K562 (cell line): ENCODE results near the gene GMEB2. TPM values are rescaled to one million over a fixed set of nuclear protein-coding genes. Genes with fewer than 3 reads are reported as not detected.

Experiments
- BHLHE40 ChIP-seq: IDR thresholded peaks from 2 replicates; pipeline ENCODE4 v1.6.1; 2011; ENCODE audit warnings: low read length, improper control_type of control experiment
- BRD9 ChIP-seq: fragments of 450-650 bp; IDR thresholded peaks from 2 replicates; pipeline ENCODE4 v1.6.1; 2018; ENCODE audit warnings: low read depth; ENCODE audit not compliant: partially characterized antibody
- CBX8 ChIP-seq: fragments of 200-600 bp; sonication (generic); IDR thresholded peaks from 2 replicates; pipeline ENCODE4 v1.6.1; 2012; ENCODE audit warnings: borderline replicate concordance, mixed run types, low read depth, mild to moderate bottlenecking, moderate library complexity, mixed read lengths, low read length, control low read depth, inconsistent platforms; ENCODE audit not compliant: poor library complexity, severe bottlenecking; ENCODE audit errors: extremely low read depth
- EP400 ChIP-seq: fragments of 450-650 bp; IDR thresholded peaks from 2 replicates; pipeline ENCODE4 v1.6.1; 2017; ENCODE audit warnings: antibody characterized with exemption, mild to moderate bottlenecking, moderate library complexity
- GTF2E2 ChIP-seq: fragments of 200-800 bp; sonication (Bioruptor generic); IDR thresholded peaks from 2 replicates; pipeline ENCODE4 v1.6.1; 2016; ENCODE audit warnings: missing genetic modification characterization, missing compliant biosample characterization
- HNRNPUL1 ChIP-seq: fragments of 200-400 bp; formaldehyde crosslinking; IDR thresholded peaks from 2 replicates; pipeline ENCODE4 v1.6.1; 2017; ENCODE audit warnings: low read length
- HOMEZ ChIP-seq: fragments of 250-450 bp; sonication (Bioruptor Pico); IDR thresholded peaks from 2 replicates; pipeline ENCODE4 v1.4.0; 2020; ENCODE audit warnings: mild to moderate bottlenecking, moderate library complexity
- KLF6 ChIP-seq: fragments of 250-450 bp; sonication (Bioruptor Pico); IDR thresholded peaks from 2 replicates; pipeline ENCODE4 v1.4.0; 2020; ENCODE audit warnings: mild to moderate bottlenecking, moderate library complexity, borderline replicate concordance
- MXI1 ChIP-seq: IDR thresholded peaks from 2 replicates; pipeline ENCODE4 v1.6.1; 2011; ENCODE audit warnings: low read depth, mild to moderate bottlenecking, improper control_type of control experiment, low read length
- POLR2H ChIP-seq: IDR thresholded peaks from 2 replicates; pipeline ENCODE4 v1.6.1; 2016; ENCODE audit warnings: missing genetic modification characterization, low read depth, mild to moderate bottlenecking, control low read depth, missing compliant biosample characterization, moderate library complexity
- PTTG1 ChIP-seq: fragments of 450-650 bp; IDR thresholded peaks from 2 replicates; pipeline ENCODE4 v1.6.1; 2016; ENCODE audit warnings: low read depth, mild to moderate bottlenecking, missing genetic modification characterization, missing compliant biosample characterization
- RNF2 ChIP-seq: sonication (generic); IDR thresholded peaks from 2 replicates; pipeline ENCODE4 v1.6.1; 2016
- RNF219 ChIP-seq: fragments of 250-450 bp; sonication (Bioruptor Pico); IDR thresholded peaks from 2 replicates; pipeline ENCODE4 v1.5.0; 2022; ENCODE audit warnings: mild to moderate bottlenecking
- ZC3H8 ChIP-seq: fragments of 450-650 bp; IDR thresholded peaks from 2 replicates; pipeline ENCODE4 v1.6.1; 2017
- ZHX1 ChIP-seq: fragments of 150-350 bp; conservative IDR thresholded peaks from 2 replicates; pipeline ENCODE4 v1.6.1; 2014; ENCODE audit warnings: low read length
- ZNF174 ChIP-seq: fragments of 250-450 bp; sonication (Bioruptor Pico); IDR thresholded peaks from 2 replicates; pipeline ENCODE4 v1.4.0; 2020; ENCODE audit warnings: mild to moderate bottlenecking
- ZNF76 ChIP-seq: fragments of 250-450 bp; sonication (Bioruptor Pico); IDR thresholded peaks from 2 replicates; pipeline ENCODE4 v1.4.0; 2020; ENCODE audit warnings: mild to moderate bottlenecking, moderate library complexity, borderline replicate concordance
- ZNF778 ChIP-seq: fragments of 450-650 bp; formaldehyde crosslinking; IDR thresholded peaks from 2 replicates; pipeline ENCODE4 v1.4.0; 2020; ENCODE audit warnings: mild to moderate bottlenecking, moderate library complexity
- polyA plus RNA-seq, 8 experiments: library from polyadenylated mRNA; depleted of rRNA in 4 of 8; stranded (reverse) in 5 of 8; unstranded in 3 of 8; fragments of >200 nt; fragmentation: Nextera tagmentation in 2 of 8; fragmentation: Illumina TruSeq in 1 of 8; extraction: Ambion mirVana in 2 of 8; extraction: Trizol in 1 of 8; gene quantifications; 2 replicates each; pipeline versions ENCODE4 v1.2.1 to v1.2.3, GENCODE V29; 2011 to 2014; ENCODE audit warnings: inconsistent platforms in 1 of 8, missing spikeins in 1 of 8
- total RNA-seq, 7 experiments: library from RNA; depleted of rRNA in 6 of 7; stranded (reverse); fragments of >200 nt in 6 of 7; fragmentation: Illumina TruSeq in 2 of 7; extraction: Trizol in 2 of 7; gene quantifications; 2 replicates each; pipeline versions ENCODE4 v1.2.1 to v1.2.3, GENCODE V29; 2011 to 2021; ENCODE audit warnings: low replicate concordance in 1 of 7
- TF ChIP-seq, protein P1 (sequence below): fragments of 450-650 bp; formaldehyde crosslinking; IDR thresholded peaks from 2 replicates; pipeline ENCODE4 v1.4.0; 2022; ENCODE audit warnings: missing genetic modification characterization

GMEB2 gene
- total and polyA plus RNA-seq, 9 of the 15 experiments (the other 6 are each of a cell fraction or from before 2014, with no cell fraction given): 0.03 to 13.9 (median 6.3) TPM

GRCh38 chr20:63653041-63653973, 26.4 kb upstream of the GMEB2 start, which contains the start of gene STMN3 (continued):
- TF ChIP-seq HOMEZ (CRISPR knock-in tag) (no peak), ZNF76 (CRISPR knock-in tag) (no peak), ZHX1 (no peak), GTF2E2 (no peak), PTTG1 (tag) (no peak), ZC3H8 (no peak), BRD9 (no peak), EP400 (no peak; the same call in 1 of the 2 replicates), MXI1 (peak; percentile 87; the same call in 1 of the 2 replicates), KLF6 (CRISPR knock-in tag) (no peak), RNF2 (peak; percentile 35; the same call in 1 of the 2 replicates), ZNF778 (CRISPR knock-in tag) (no peak), ZNF174 (CRISPR knock-in tag) (no peak), CBX8 (no peak), BHLHE40 (0 out of 2 replicates have a peak, but pooled peaks have one; percentile 30), RNF219 (no peak), POLR2H (no peak), HNRNPUL1 (no peak)
- TF ChIP-seq, protein P1, sequence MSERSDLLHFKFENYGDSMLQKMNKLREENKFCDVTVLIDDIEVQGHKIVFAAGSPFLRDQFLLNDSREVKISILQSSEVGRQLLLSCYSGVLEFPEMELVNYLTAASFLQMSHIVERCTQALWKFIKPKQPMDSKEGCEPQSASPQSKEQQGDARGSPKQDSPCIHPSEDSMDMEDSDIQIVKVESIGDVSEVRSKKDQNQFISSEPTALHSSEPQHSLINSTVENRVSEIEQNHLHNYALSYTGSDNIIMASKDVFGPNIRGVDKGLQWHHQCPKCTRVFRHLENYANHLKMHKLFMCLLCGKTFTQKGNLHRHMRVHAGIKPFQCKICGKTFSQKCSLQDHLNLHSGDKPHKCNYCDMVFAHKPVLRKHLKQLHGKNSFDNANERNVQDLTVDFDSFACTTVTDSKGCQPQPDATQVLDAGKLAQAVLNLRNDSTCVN (CRISPR knock-in tag): no peak
